ENCODE measurements around the gene ZNF653. TPM values are rescaled to one million over a fixed set of nuclear protein-coding genes. Genes with fewer than 3 reads are reported as not detected.
"Not testable (repeated sequence)": the region's sequence is repeated elsewhere in the genome, so short reads cannot be mapped to it uniquely, and the experiment has no call there.

ZNF653 gene
- total RNA-seq, 1 donor from 2014 or later = 12.5 TPM

GRCh38 chr19:11435833-11436313 is 69.8 kb downstream of the ZNF653 start:
- intact Hi-C loops (cut with DNase I) = no loop called here
- peaks cover 21% of the 10 kb centered on the region for H3K4me1 ChIP-seq
- no peak for DNase-seq (ENCODE audit: extremely low spot score in 2 of 2)

GRCh38 chr19:11435057-11435832 is 70.4 kb downstream of the ZNF653 start, which contains the start of the genes ODAD3 and PRKCSH:
Gene ODAD3, minus strand, starts transcription at chr19:11435121. Its CDS starts 105 bp downstream, at chr19:11435016.
Gene PRKCSH, plus strand, starts transcription at chr19:11435635. Its CDS starts 483 bp downstream, at chr19:11436118.
- no peaks in the 10 kb centered on the region for H3K9me3 ChIP-seq
- intact Hi-C loops (cut with DNase I) = no loop called here
- peak within 1 kb of the TSS; percentile 74 to 90 for H3K4me3 ChIP-seq
- TF ChIP-seq CTCF (IDR thresholded peaks at IDR 0.05) (peak; percentile 77 to 99 (median 91)), POLR2AphosphoS5 (IDR thresholded peaks at IDR 0.05; ENCODE audit: insufficient read depth in 1 of 2, low read depth in 1 of 2) (peak; percentile 97 to 100), POLR2A (IDR thresholded peaks at IDR 0.05) (no peak)
- H3K27me3 ChIP-seq = no peaks in the 10 kb centered on the region
- peaks cover 21% of the 10 kb centered on the region for H3K4me1 ChIP-seq
- peak within 1 kb of the TSS; percentile 83 for H3K27ac ChIP-seq
- peak in 1 of 2 donors; percentile 99 for DNase-seq (ENCODE audit: extremely low spot score in 2 of 2)
- peaks cover 0 to 30% of the 10 kb centered on the region in 2 donors for H3K36me3 ChIP-seq

More at GRCh38 chr19:11435833-11436313, 69.8 kb downstream of the ZNF653 start:
- no peak for TF ChIP-seq POLR2A (IDR thresholded peaks at IDR 0.05)
- H3K27me3 ChIP-seq = no peaks in the 10 kb centered on the region
- no peaks in the 10 kb centered on the region for H3K9me3 ChIP-seq
- peak overlapping the region; percentile 83 for H3K27ac ChIP-seq
- H3K36me3 ChIP-seq = peaks cover 0 to 37% of the 10 kb centered on the region in 2 donors
- peak overlapping the region; percentile 74 to 90 for H3K4me3 ChIP-seq

DNA sequence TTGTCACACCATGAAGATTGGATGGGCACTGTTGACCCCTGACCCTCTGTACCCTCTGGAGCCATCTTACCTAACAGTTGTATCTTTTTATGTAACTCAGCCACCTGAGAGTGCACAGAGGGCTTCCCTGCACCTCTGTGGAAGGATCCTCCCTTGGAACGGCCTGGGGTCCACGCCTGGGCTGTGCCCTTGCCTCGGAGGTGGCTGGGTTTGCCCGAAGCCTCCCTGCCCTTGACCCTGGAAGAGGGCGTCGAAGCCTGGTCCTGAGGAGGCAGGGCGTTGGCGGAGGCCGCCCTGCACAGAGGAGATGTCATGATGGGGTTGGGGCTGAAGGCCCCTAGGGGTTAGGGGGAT is 71.0 kb downstream of the ZNF653 start:
- Histone ChIP-seq H3K27ac (peak overlapping the region; percentile 83), H3K9me3 (no peaks in the 10 kb centered on the region), H3K27me3 (no peaks in the 10 kb centered on the region), H3K4me1 (peaks cover 21% of the 10 kb centered on the region), H3K4me3 (peak overlapping the region; percentile 74 to 90), H3K36me3 (peaks cover 0 to 25% of the 10 kb centered on the region in 2 donors)
- intact Hi-C loops (cut with DNase I) = loop anchor here (5.0 kb wide), 1 partner anchor 57 kb away; no protein-coding TSS in a partner anchor
- no peak for DNase-seq (ENCODE audit: extremely low spot score in 2 of 2)
- TF ChIP-seq POLR2AphosphoS5 (IDR thresholded peaks at IDR 0.05; ENCODE audit: insufficient read depth in 1 of 2, low read depth in 1 of 2) (no peak), POLR2A (IDR thresholded peaks at IDR 0.05) (no peak), CTCF (IDR thresholded peaks at IDR 0.05) (no peak)

DNA sequence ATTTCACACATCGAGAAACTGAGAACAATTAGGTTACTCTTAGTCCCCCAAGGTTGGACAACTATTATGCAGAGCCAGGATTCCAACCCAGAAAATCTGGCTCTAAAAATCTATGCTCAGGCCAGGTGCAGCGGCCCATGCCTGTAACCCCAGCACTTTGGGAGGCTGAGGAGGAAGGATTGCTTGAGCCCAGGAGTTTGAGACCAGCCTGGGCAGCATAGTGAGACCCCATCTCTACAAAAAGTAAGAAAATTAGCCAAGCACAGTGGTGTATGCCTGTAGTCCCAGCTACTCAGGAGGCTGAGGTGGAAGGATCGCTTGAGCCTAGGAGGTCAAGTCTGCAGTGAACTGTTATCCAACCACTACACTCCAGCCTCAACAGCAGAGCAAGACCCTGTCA is 72.1 kb downstream of the ZNF653 start:
- not testable (repeated sequence) for H3K4me3 ChIP-seq; H3K27me3 ChIP-seq; H3K27ac ChIP-seq; DNase-seq (ENCODE audit: extremely low spot score in 2 of 2); H3K9me3 ChIP-seq
- intact Hi-C loops (cut with DNase I) = loop anchor here (5.0 kb wide), 1 partner anchor 56 kb away; no protein-coding TSS in a partner anchor
- Histone ChIP-seq H3K4me1 (peaks cover 21% of the 10 kb centered on the region), H3K36me3 (peaks cover 0 to 17% of the 10 kb centered on the region in 2 donors)

Small RNAs within 50 kb of the gene (microRNA-seq; reads per million reads assigned to microRNA genes)
- gene MIR7974 (ENCODE audit: borderline number of aligned reads, borderline replicate concordance) = not detected

Small RNAs within 50 kb of the gene (small RNA-seq; reads per million reads assigned to genes)
- 0.43 reads per million for gene MIR7974
- gene RN7SL833P = not detected

Other genes with a start within 250 kb of the ZNF653 start
- 65.8 TPM for gene DOCK6, start 243.3 kb downstream of the ZNF653 start, total RNA-seq
- not detected for gene TSPAN16, start 209.7 kb downstream of the ZNF653 start, total RNA-seq
- gene RAB3D, start 166.2 kb downstream of the ZNF653 start, total RNA-seq = 33.9 TPM
- 173 TPM for gene TMEM205, start 159.6 kb downstream of the ZNF653 start, total RNA-seq
- gene CCDC159, start 159.3 kb downstream of the ZNF653 start, total RNA-seq = 24.1 TPM
- gene PLPPR2, start 150.4 kb downstream of the ZNF653 start, total RNA-seq = 16.5 TPM
- gene SWSAP1, start 131.2 kb downstream of the ZNF653 start, total RNA-seq = 1.5 TPM
- gene EPOR, start 121.5 kb downstream of the ZNF653 start, total RNA-seq = 14.5 TPM
- gene RGL3, start 86.5 kb downstream of the ZNF653 start, total RNA-seq = 19.6 TPM
- gene ODAD3, start 70.7 kb downstream of the ZNF653 start, total RNA-seq = not detected
- 79.1 TPM for gene PRKCSH, start 70.2 kb downstream of the ZNF653 start, total RNA-seq
- 1.2 TPM for gene ELAVL3, start 24.8 kb downstream of the ZNF653 start, total RNA-seq
- 49.6 TPM for gene ECSIT, start 23.3 kb upstream of the ZNF653 start, total RNA-seq
- 276 TPM for gene CNN1, start 33.0 kb upstream of the ZNF653 start, total RNA-seq
- 28.0 TPM for gene ELOF1, start 53.4 kb upstream of the ZNF653 start, total RNA-seq
- 6.1 TPM for gene ACP5, start 71.8 kb upstream of the ZNF653 start, total RNA-seq
- 7.1 TPM for gene ZNF627, start 91.6 kb upstream of the ZNF653 start, total RNA-seq
- 14.2 TPM for gene ZNF823, start 233.1 kb upstream of the ZNF653 start, total RNA-seq